ENCODE data around the gene RASL10B.
"Not testable (repeated sequence)": the region's sequence is repeated elsewhere in the genome, so short reads cannot be mapped to it uniquely, and the experiment has no call there.

Gene RASL10B

DNA sequence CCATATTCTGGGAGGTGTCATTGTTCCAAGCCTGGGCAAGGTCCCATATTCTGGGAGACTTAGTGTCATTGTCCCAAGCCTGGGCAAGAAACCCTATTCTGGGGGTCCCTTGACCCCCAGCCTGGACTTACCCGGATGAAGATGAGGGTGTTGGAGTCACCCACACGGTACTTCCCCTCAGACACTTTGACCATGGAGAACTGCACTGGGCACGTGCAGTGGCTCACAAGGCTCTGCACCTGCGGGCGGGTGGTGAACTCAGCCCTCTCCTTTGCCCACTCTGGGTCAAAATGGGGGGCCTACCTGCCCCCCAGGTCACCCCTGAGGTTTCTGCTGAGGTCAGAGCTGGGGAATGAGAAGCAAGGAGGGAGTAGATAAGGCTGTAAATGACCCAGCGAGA, 17.5 kb downstream of the RASL10B start:
- H3K4me2 ChIP-seq (ENCODE audit: low read length): no peak overlapping the region
- no peak overlapping the region for H3K4me3 ChIP-seq (ENCODE audit: low read length)
- no peak for TF ChIP-seq EZH2phosphoT487 (IDR thresholded peaks at IDR 0.05; ENCODE audit: low read depth)
- TF ChIP-seq CTCF (IDR thresholded peaks at IDR 0.05; ENCODE audit: low read depth, low read length): no peak
- no peak overlapping the region for H3K27ac ChIP-seq (ENCODE audit: low read length)
- H3K9ac ChIP-seq (ENCODE audit: low read length): no peak overlapping the region
- no peaks in the 10 kb centered on the region for H3K79me2 ChIP-seq (ENCODE audit: low read length)
- H3K4me1 ChIP-seq (ENCODE audit: low read length): peaks cover 13% of the 10 kb centered on the region; the same call in 1 of the 2 replicates
- H4K20me1 ChIP-seq (ENCODE audit: insufficient read depth, low read length): no peaks in the 10 kb centered on the region
- H3K36me3 ChIP-seq (replicated peaks; ENCODE audit: low read depth, low read length): no peaks in the 10 kb centered on the region
- no peaks in the 10 kb centered on the region for H3K9me3 ChIP-seq (ENCODE audit: insufficient read depth, low read length)
- H3K27me3 ChIP-seq (ENCODE audit: low read depth, low read length): peaks cover 23% of the 10 kb centered on the region
- H2AFZ ChIP-seq (ENCODE audit: low read depth, low read length): no peak overlapping the region

DNA sequence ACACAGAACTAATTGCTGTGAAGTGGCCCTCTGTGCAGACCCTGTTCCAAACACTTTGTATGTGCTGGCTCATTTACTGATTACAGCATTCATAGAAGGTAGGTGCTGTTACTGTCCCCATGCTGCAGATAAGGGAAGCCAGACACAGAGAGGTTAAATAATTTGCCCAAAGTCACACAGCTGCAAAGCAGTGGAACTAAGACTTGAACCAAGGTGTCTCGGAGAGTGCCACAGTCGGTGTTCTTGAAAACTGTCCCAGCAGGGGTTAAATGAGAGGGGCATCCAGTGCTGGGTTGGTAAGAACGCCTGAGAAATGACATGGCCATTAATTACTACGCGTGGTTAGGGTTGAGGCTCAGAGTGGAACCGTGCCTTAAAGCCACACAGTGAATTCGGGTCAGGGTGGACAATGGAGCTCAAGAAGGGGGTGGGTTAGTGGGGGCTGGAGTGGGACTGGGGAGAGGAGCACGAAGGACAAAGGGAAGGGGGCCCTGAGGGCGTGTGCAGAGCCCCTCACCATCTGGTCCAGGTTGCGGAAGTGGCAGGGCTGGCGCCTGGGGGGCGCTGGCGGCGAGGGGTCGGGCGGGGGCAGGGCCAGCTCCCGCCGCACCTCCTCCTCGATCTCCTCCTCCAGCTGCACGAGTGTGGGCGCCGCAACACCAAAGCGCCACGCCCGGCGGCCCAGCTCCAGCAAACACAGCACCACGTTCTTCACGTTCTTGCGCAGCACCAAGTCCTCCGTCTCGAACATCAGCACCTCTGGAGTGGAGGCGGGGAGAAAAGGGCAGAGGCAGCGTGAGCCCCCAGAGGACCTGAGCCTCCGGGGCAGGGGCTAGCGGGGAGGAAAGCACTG, 18.3 kb downstream of the RASL10B start:
- H3K4me2 ChIP-seq (ENCODE audit: low read length): peak overlapping the region; percentile 73
- no peaks in the 10 kb centered on the region for H3K79me2 ChIP-seq (ENCODE audit: low read length)
- peaks cover 13% of the 10 kb centered on the region; the same call in 1 of the 2 replicates for H3K4me1 ChIP-seq (ENCODE audit: low read length)
- H4K20me1 ChIP-seq (ENCODE audit: insufficient read depth, low read length): no peaks in the 10 kb centered on the region
- H3K4me3 ChIP-seq (ENCODE audit: low read length): peak overlapping the region; percentile 73
- H3K27me3 ChIP-seq (ENCODE audit: low read depth, low read length): peaks cover 23% of the 10 kb centered on the region
- H3K9ac ChIP-seq (ENCODE audit: low read length): peak overlapping the region; percentile 19; the same call in 1 of the 2 replicates
- peak overlapping the region; percentile 10; the same call in 1 of the 2 replicates for H2AFZ ChIP-seq (ENCODE audit: low read depth, low read length)
- H3K27ac ChIP-seq (ENCODE audit: low read length): no peak overlapping the region
- TF ChIP-seq EZH2phosphoT487 (IDR thresholded peaks at IDR 0.05; ENCODE audit: low read depth) (no peak), CTCF (IDR thresholded peaks at IDR 0.05; ENCODE audit: low read depth, low read length) (no peak)
- no peaks in the 10 kb centered on the region for H3K36me3 ChIP-seq (replicated peaks; ENCODE audit: low read depth, low read length)
- H3K9me3 ChIP-seq (ENCODE audit: insufficient read depth, low read length): no peaks in the 10 kb centered on the region

DNA sequence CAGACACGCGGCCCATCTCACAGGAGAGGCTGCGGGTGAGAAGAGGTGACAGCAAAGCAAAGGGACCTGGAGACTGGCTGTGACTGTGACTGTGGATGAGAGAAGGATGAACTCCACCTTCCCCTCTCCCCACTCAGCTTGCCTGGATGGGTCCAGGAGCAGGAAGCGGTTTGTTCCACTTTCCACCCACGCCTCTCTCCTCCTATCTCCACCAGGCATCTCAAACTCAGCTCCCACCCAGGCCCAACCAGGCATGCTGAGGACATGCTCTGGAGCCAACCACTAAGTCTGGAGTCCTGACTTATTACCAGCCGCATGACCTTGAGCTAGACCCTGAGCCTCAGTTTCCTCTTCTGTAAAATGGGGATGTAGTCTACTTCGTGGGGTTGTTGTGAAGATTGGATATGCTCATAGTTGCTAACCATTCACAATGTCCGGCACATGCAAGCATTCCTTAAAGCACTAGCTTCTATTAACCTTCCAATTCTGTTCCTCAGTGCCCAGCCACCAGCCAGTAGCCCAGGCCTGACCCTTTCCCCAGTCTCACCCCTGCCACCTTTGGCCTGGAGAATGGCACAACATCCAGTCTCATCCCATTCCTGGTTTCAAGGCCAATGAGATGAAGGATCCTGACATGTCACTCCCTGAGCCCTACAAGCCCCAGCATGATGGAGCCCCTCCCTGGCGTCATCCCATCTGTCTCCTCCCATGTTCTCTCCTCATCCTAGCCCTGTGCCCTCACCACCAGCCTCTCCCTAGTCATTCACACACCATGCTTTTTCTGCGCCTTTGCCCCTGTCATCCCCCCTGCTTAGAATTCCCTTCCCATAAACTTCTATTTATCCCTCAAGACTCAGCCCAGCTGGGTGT, 19.3 kb downstream of the RASL10B start:
- Histone ChIP-seq H3K9ac (ENCODE audit: low read length) (peak overlapping the region; percentile 19; the same call in 1 of the 2 replicates), H3K36me3 (replicated peaks; ENCODE audit: low read depth, low read length) (no peaks in the 10 kb centered on the region), H3K27ac (ENCODE audit: low read length) (no peak overlapping the region), H3K4me3 (ENCODE audit: low read length) (peak overlapping the region; percentile 73), H3K9me3 (ENCODE audit: insufficient read depth, low read length) (no peaks in the 10 kb centered on the region), H4K20me1 (ENCODE audit: insufficient read depth, low read length) (no peaks in the 10 kb centered on the region), H3K4me1 (ENCODE audit: low read length) (peaks cover 14% of the 10 kb centered on the region), H3K4me2 (ENCODE audit: low read length) (peak overlapping the region; percentile 73), H3K79me2 (ENCODE audit: low read length) (no peaks in the 10 kb centered on the region), H2AFZ (ENCODE audit: low read depth, low read length) (peak overlapping the region; percentile 10; the same call in 1 of the 2 replicates), H3K27me3 (ENCODE audit: low read depth, low read length) (peaks cover 23% of the 10 kb centered on the region)
- TF ChIP-seq EZH2phosphoT487 (IDR thresholded peaks at IDR 0.05; ENCODE audit: low read depth) (no peak), CTCF (IDR thresholded peaks at IDR 0.05; ENCODE audit: low read depth, low read length) (no peak)

GRCh38 chr17:35751541-35751940, 20.1 kb downstream of the RASL10B start:
- H3K4me2 ChIP-seq (ENCODE audit: low read length); H4K20me1 ChIP-seq (ENCODE audit: insufficient read depth, low read length); H3K36me3 ChIP-seq (replicated peaks; ENCODE audit: low read depth, low read length); H3K4me3 ChIP-seq (ENCODE audit: low read length); H3K9ac ChIP-seq (ENCODE audit: low read length); H3K79me2 ChIP-seq (ENCODE audit: low read length); H3K9me3 ChIP-seq (ENCODE audit: insufficient read depth, low read length); H2AFZ ChIP-seq (ENCODE audit: low read depth, low read length); H3K27ac ChIP-seq (ENCODE audit: low read length): not testable (repeated sequence)
- H3K27me3 ChIP-seq (ENCODE audit: low read depth, low read length): peaks cover 23% of the 10 kb centered on the region
- peaks cover 22% of the 10 kb centered on the region for H3K4me1 ChIP-seq (ENCODE audit: low read length)

Measured in OCI-LY3 (cell line).